GM20431 (cell line): ENCODE data around the gene POLR2J.
"Not testable (repeated sequence)": the region's sequence is repeated elsewhere in the genome, so short reads cannot be mapped to it uniquely, and the experiment has no call there.

Source experiments
- in situ Hi-C: fragments of 300-500 bp; cut with MseI, MboI; formaldehyde crosslinking; loops from one replicate; pipeline ENCODE4 v1.15.0; 2020; ENCODE audit warnings: low sequenced_read_pairs; ENCODE audit not compliant: unreplicated experiment

POLR2J gene

GRCh38 chr7:102478314-102479208 is at the start of gene POLR2J:
TSS of gene POLR2J (minus strand) at chr7:102478922. CDS start at chr7:102478860, 62 bp downstream.
- in situ Hi-C loops = not testable (repeated sequence)

GRCh38 chr7:102527822-102528793 is 49.4 kb upstream of the POLR2J start:
- in situ Hi-C loops = not testable (repeated sequence)

- in situ Hi-C loops = not testable (repeated sequence)
These were observed 48.5 kb upstream of the POLR2J start for GRCh38 chr7:102527182-102527581.

- in situ Hi-C loops = not testable (repeated sequence)
These were observed 46.1 kb upstream of the POLR2J start for GRCh38 chr7:102524803-102525202.

GRCh38 chr7:102520797-102521196 is 42.1 kb upstream of the POLR2J start:
- in situ Hi-C loops = not testable (repeated sequence)

GRCh38 chr7:102517550-102518147 is 38.9 kb upstream of the POLR2J start, which contains the start of gene RASA4B:
TSS of gene RASA4B (minus strand) at chr7:102517777. CDS start at chr7:102517710, 67 bp downstream.
- in situ Hi-C loops = not testable (repeated sequence)

GRCh38 chr7:102516951-102517350 is 38.2 kb upstream of the POLR2J start:
- in situ Hi-C loops = not testable (repeated sequence)

GRCh38 chr7:102515889-102516288 is 37.2 kb upstream of the POLR2J start:
- in situ Hi-C loops = not testable (repeated sequence)

GRCh38 chr7:102514881-102515721 is 36.4 kb upstream of the POLR2J start:
- in situ Hi-C loops = not testable (repeated sequence)

- in situ Hi-C loops = not testable (repeated sequence)
These were observed 34.0 kb upstream of the POLR2J start for GRCh38 chr7:102512642-102513221.

GRCh38 chr7:102511860-102512522 is 33.3 kb upstream of the POLR2J start:
- in situ Hi-C loops = not testable (repeated sequence)

- in situ Hi-C loops = not testable (repeated sequence)
These were observed 31.9 kb upstream of the POLR2J start for GRCh38 chr7:102510575-102510974.

GRCh38 chr7:102507410-102508088 is 28.8 kb upstream of the POLR2J start:
- in situ Hi-C loops = not testable (repeated sequence)

- in situ Hi-C loops = not testable (repeated sequence)
These were observed 26.8 kb upstream of the POLR2J start for GRCh38 chr7:102505298-102506185.

- in situ Hi-C loops = not testable (repeated sequence)
These were observed 24.4 kb upstream of the POLR2J start for GRCh38 chr7:102503141-102503540.

GRCh38 chr7:102498321-102498720 is 19.6 kb upstream of the POLR2J start:
- in situ Hi-C loops = not testable (repeated sequence)

- in situ Hi-C loops = not testable (repeated sequence)
These were observed 18.6 kb upstream of the POLR2J start for GRCh38 chr7:102497308-102497707.
